H9 (cell line): ENCODE data around the gene UTS2R. TPM values are rescaled to one million over a fixed set of nuclear protein-coding genes. Genes with fewer than 3 reads are reported as not detected.

ENCODE experiments used
- DNase-seq: peaks from one replicate; pipeline ENCODE4 v3.0.0-alpha.2; 2017
- H2AFZ ChIP-seq: one replicate; pipeline ENCODE4 v1.6.1; 2013; ENCODE audit warnings: mild to moderate bottlenecking, low read length, control low read depth, moderate library complexity
- H2AK5ac ChIP-seq: 2 replicates; pipeline ENCODE4 v1.6.1; 2013; ENCODE audit warnings: low read length, control low read depth, mixed read lengths; ENCODE audit not compliant: insufficient read length
- H2BK120ac ChIP-seq: one replicate; pipeline ENCODE4 v1.6.1; 2013; ENCODE audit warnings: low read depth, mild to moderate bottlenecking, low read length, control low read depth, inconsistent platforms; ENCODE audit not compliant: poor library complexity, severe bottlenecking
- H2BK12ac ChIP-seq: 2 replicates; pipeline ENCODE4 v1.6.1; 2013; ENCODE audit warnings: low read length, control low read depth, mixed read lengths, low read depth; ENCODE audit not compliant: insufficient read length
- H2BK15ac ChIP-seq: 2 replicates; pipeline ENCODE4 v1.6.1; 2013; ENCODE audit warnings: low read depth, low read length, control low read depth
- H2BK20ac ChIP-seq: one replicate; pipeline ENCODE4 v1.6.1; 2013; ENCODE audit warnings: low read depth, mild to moderate bottlenecking, low read length, control low read depth, inconsistent platforms; ENCODE audit not compliant: poor library complexity, severe bottlenecking
- H2BK5ac ChIP-seq: 2 replicates; pipeline ENCODE4 v1.6.1; 2013; ENCODE audit warnings: low read length, control low read depth, mixed read lengths; ENCODE audit not compliant: insufficient read length
- H3K14ac ChIP-seq: 2 replicates; pipeline ENCODE4 v1.6.1; 2013; ENCODE audit warnings: low read length, control low read depth; ENCODE audit not compliant: insufficient read depth
- H3K18ac ChIP-seq: 2 replicates; pipeline ENCODE4 v1.6.1; 2013; ENCODE audit warnings: low read depth, mild to moderate bottlenecking, mixed read lengths, low read length, control low read depth; ENCODE audit not compliant: insufficient read length
- H3K23ac ChIP-seq: 2 replicates; pipeline ENCODE4 v1.6.1; 2013; ENCODE audit warnings: low read length, control low read depth, mixed read lengths, low read depth; ENCODE audit not compliant: insufficient read length
- H3K23me2 ChIP-seq: 2 replicates; pipeline ENCODE4 v1.6.1; 2013; ENCODE audit warnings: low read depth, mild to moderate bottlenecking, mixed read lengths, low read length, control low read depth; ENCODE audit not compliant: insufficient read length, poor library complexity, severe bottlenecking
- H3K27ac ChIP-seq: 2 replicates; pipeline ENCODE4 v1.5.1; 2013; ENCODE audit warnings: low read length, control low read depth, mixed read lengths, low read depth; ENCODE audit not compliant: insufficient read length
- H3K27me3 ChIP-seq: 2 replicates; pipeline ENCODE4 v1.6.1; 2013; ENCODE audit warnings: low read length, control low read depth, inconsistent platforms; ENCODE audit not compliant: insufficient read depth
- H3K4ac ChIP-seq: 2 replicates; pipeline ENCODE4 v1.6.1; 2013; ENCODE audit warnings: low read depth, mild to moderate bottlenecking, control low read depth, inconsistent platforms, low read length, moderate library complexity
- H3K4me1 ChIP-seq: 2 replicates; pipeline ENCODE4 v1.6.1; 2013; ENCODE audit warnings: low read length, control low read depth, inconsistent platforms; ENCODE audit not compliant: insufficient read depth
- H3K4me2 ChIP-seq: 2 replicates; pipeline ENCODE4 v1.6.1; 2013; ENCODE audit warnings: low read length, control low read depth, mixed read lengths; ENCODE audit not compliant: insufficient read length, insufficient read depth
- H3K56ac ChIP-seq: 2 replicates; pipeline ENCODE4 v1.6.1; 2013; ENCODE audit warnings: low read depth, mild to moderate bottlenecking, mixed read lengths, low read length, control low read depth; ENCODE audit not compliant: insufficient read length
- H3K79me1 ChIP-seq: 2 replicates; pipeline ENCODE4 v1.6.1; 2013; ENCODE audit warnings: low read depth, mild to moderate bottlenecking, moderate library complexity, low read length, control low read depth, inconsistent platforms; ENCODE audit not compliant: insufficient read depth, poor library complexity, severe bottlenecking
- H3K79me2 ChIP-seq: 2 replicates; pipeline ENCODE4 v1.6.1; 2013; ENCODE audit warnings: low read length, control low read depth, inconsistent platforms; ENCODE audit not compliant: insufficient read depth
- H3K9ac ChIP-seq: 2 replicates; pipeline ENCODE4 v1.6.1; 2013; ENCODE audit warnings: low read length, control low read depth, mixed read lengths; ENCODE audit not compliant: insufficient read length; ENCODE audit errors: extremely low read depth
- H3K9me3 ChIP-seq: one replicate; pipeline ENCODE4 v1.6.1; 2013; ENCODE audit warnings: low read depth, low read length, inconsistent platforms; ENCODE audit not compliant: control insufficient read depth
- H3T11ph ChIP-seq: one replicate; pipeline ENCODE4 v1.6.1; 2013; ENCODE audit warnings: mild to moderate bottlenecking, low read length, control low read depth, inconsistent platforms
- H4K20me1 ChIP-seq: one replicate; pipeline ENCODE4 v1.6.1; 2013; ENCODE audit not compliant: control insufficient read depth, insufficient read length, insufficient read depth
- H4K5ac ChIP-seq: 2 replicates; pipeline ENCODE4 v1.6.1; 2013; ENCODE audit warnings: low read depth, mild to moderate bottlenecking, mixed read lengths, low read length, control low read depth; ENCODE audit not compliant: insufficient read length
- H4K8ac ChIP-seq: replicated peaks from 2 replicates; pipeline ENCODE4 v1.6.1; 2013; ENCODE audit warnings: low read length, control low read depth, mixed read lengths, low read depth; ENCODE audit not compliant: insufficient read length
- H4K91ac ChIP-seq: 2 replicates; pipeline ENCODE4 v1.6.1; 2013; ENCODE audit warnings: low read depth, mild to moderate bottlenecking, moderate library complexity, mixed read lengths, low read length, control low read depth; ENCODE audit not compliant: insufficient read length
- H3K27ac Mint-ChIP-seq, 3 experiments: 2 replicates in 2 of 3; 3 replicates in 1 of 3; pipeline ENCODE4 v1.8.0; 2020 to 2021; ENCODE audit warnings: mixed read lengths in 3 of 3, mild to moderate bottlenecking in 1 of 3, moderate library complexity in 1 of 3
- H3K27me3 Mint-ChIP-seq: 2 replicates; pipeline ENCODE4 v1.8.0; 2021; ENCODE audit warnings: low read depth, mild to moderate bottlenecking, moderate library complexity, mixed read lengths
- H3K36me3 Mint-ChIP-seq, 3 experiments: 2 replicates in 2 of 3; 3 replicates in 1 of 3; pipeline ENCODE4 v1.8.0; 2020 to 2021; ENCODE audit warnings: low read depth in 3 of 3, mixed read lengths in 3 of 3; ENCODE audit not compliant: insufficient read depth in 1 of 3
- H3K4me1 Mint-ChIP-seq, 2 experiments: 2 replicates each; pipeline ENCODE4 v1.8.0; 2020; ENCODE audit warnings: mixed read lengths in 2 of 2
- H3K4me3 Mint-ChIP-seq, 2 experiments: 2 replicates in 1 of 2; 3 replicates in 1 of 2; pipeline ENCODE4 v1.8.0; 2020 to 2021; ENCODE audit warnings: mild to moderate bottlenecking in 2 of 2, mixed read lengths in 2 of 2, moderate library complexity in 1 of 2
- H3K9me3 Mint-ChIP-seq, 2 experiments: 2 replicates in 1 of 2; 3 replicates in 1 of 2; pipeline ENCODE4 v1.8.0; 2020; ENCODE audit warnings: mild to moderate bottlenecking in 2 of 2, mixed read lengths in 2 of 2, moderate library complexity in 1 of 2
- CTCF ChIP-seq: fragments of 200-600 bp; sonication (generic); conservative IDR thresholded peaks from 3 replicates; pipeline ENCODE4 v1.8.0; 2021; ENCODE audit warnings: antibody characterized with exemption, mild to moderate bottlenecking
- WGBS: extraction: QIAGEN DNeasy Blood & Tissue Kit; methylation state at CpG from one replicate; pipeline ENCODE4 v1.1.7; 2013; ENCODE audit warnings: missing lambda C conversion rate, low lambda C conversion rate, mixed read lengths; ENCODE audit not compliant: insufficient read length; ENCODE audit errors: extremely low coverage; 5-methylcytosine and 5-hydroxymethylcytosine counted together
- total RNA-seq: library from RNA; stranded (reverse); gene quantifications from 2 replicates; pipeline ENCODE4 v1.2.1, GENCODE V29; 2021

The UTS2R gene
- total RNA-seq, 1 experiment from 2014 or later = 0.94 TPM

- H3K36me3 Mint-ChIP-seq = peaks cover 32 to 37% (median 33%) of the 10 kb centered on the region in 3 experiments
- no peak overlapping the region for H3K27ac Mint-ChIP-seq
- TF ChIP-seq CTCF = no peak
- no CpG with 5 or more reads among the region's 2 CpGs for WGBS
- H4K91ac ChIP-seq = no peak overlapping the region
- H3K18ac ChIP-seq = no peak overlapping the region
- H3K14ac ChIP-seq = no peak overlapping the region
- no peak overlapping the region for H2AK5ac ChIP-seq
- no peak overlapping the region for H4K8ac ChIP-seq
- no peak overlapping the region for H3K4ac ChIP-seq
- H2BK120ac ChIP-seq = no peak overlapping the region
- H3K4me3 Mint-ChIP-seq = peak overlapping the region; percentile 76 to 88
- H3K23ac ChIP-seq = no peak overlapping the region
- no peak overlapping the region for H2BK5ac ChIP-seq
- H3K4me2 ChIP-seq = no peak overlapping the region
- H3K79me2 ChIP-seq = no peaks in the 10 kb centered on the region
- H3K9ac ChIP-seq = no peak overlapping the region
- no peak overlapping the region for H2BK15ac ChIP-seq
- H3K79me1 ChIP-seq = no peaks in the 10 kb centered on the region
- H3K9me3 Mint-ChIP-seq = peaks cover 18% of the 10 kb centered on the region in 2 experiments
- H2BK20ac ChIP-seq = no peak overlapping the region
- no peaks in the 10 kb centered on the region for H3K27me3 ChIP-seq
- no peak overlapping the region for H3K56ac ChIP-seq
- H3K27me3 Mint-ChIP-seq = peaks cover 3% of the 10 kb centered on the region
- H2AFZ ChIP-seq = no peak overlapping the region
- H3K4me1 Mint-ChIP-seq = peaks cover 12 to 20% of the 10 kb centered on the region in 2 experiments
- no peaks in the 10 kb centered on the region for H4K20me1 ChIP-seq
- H3K23me2 ChIP-seq = peaks cover 3% of the 10 kb centered on the region
- no peaks in the 10 kb centered on the region for H3K9me3 ChIP-seq
- H2BK12ac ChIP-seq = no peak overlapping the region
- no peak overlapping the region for H3K27ac ChIP-seq
- no peak overlapping the region for H4K5ac ChIP-seq
- DNase-seq = no peak
- no peak overlapping the region for H3T11ph ChIP-seq
- H3K4me1 ChIP-seq = no peaks in the 10 kb centered on the region; the same call in 1 of the 2 replicates
These were observed 48.0 kb downstream of the UTS2R start for GRCh38 chr17:82419540-82419939.
